HepG2 (cell line): ENCODE data around the gene LENG1. TPM values are rescaled to one million over a fixed set of nuclear protein-coding genes. Genes with fewer than 3 reads are reported as not detected.

ENCODE experiments used
- AFF4 ChIP-seq: sonication (generic); formaldehyde crosslinking; IDR thresholded peaks from 2 replicates; pipeline ENCODE4 v1.4.0; 2020; ENCODE audit warnings: missing genetic modification reagents
- GABPB1 ChIP-seq: IDR thresholded peaks from 2 replicates; pipeline ENCODE4 v1.6.1; 2016; ENCODE audit warnings: mild to moderate bottlenecking, missing genetic modification reagents, moderate library complexity, missing compliant biosample characterization
- HINFP ChIP-seq: sonication (generic); formaldehyde crosslinking; IDR thresholded peaks from 2 replicates; pipeline ENCODE4 v1.4.0; 2020; ENCODE audit warnings: low read depth, mild to moderate bottlenecking, missing genetic modification reagents
- HMG20A ChIP-seq: IDR thresholded peaks from 2 replicates; pipeline ENCODE4 v1.6.1; 2016; ENCODE audit warnings: borderline replicate concordance
- KDM2A ChIP-seq: sonication (generic); formaldehyde crosslinking; IDR thresholded peaks from 2 replicates; pipeline ENCODE4 v1.4.0; 2020; ENCODE audit warnings: low read depth, missing genetic modification reagents, borderline replicate concordance
- MLXIP ChIP-seq: sonication (generic); formaldehyde crosslinking; IDR thresholded peaks from 2 replicates; pipeline ENCODE4 v1.9.0; 2021; ENCODE audit warnings: missing genetic modification reagents, borderline replicate concordance
- MNT ChIP-seq: fragments of 450-650 bp; IDR thresholded peaks from 2 replicates; pipeline ENCODE4 v1.6.1; 2016
- MZF1 ChIP-seq: sonication (generic); formaldehyde crosslinking; IDR thresholded peaks from 2 replicates; pipeline ENCODE4 v1.8.1; 2023; ENCODE audit warnings: mild to moderate bottlenecking, missing genetic modification reagents, borderline replicate concordance
- PRDM10 ChIP-seq: sonication (generic); formaldehyde crosslinking; IDR thresholded peaks from 2 replicates; pipeline ENCODE4 v1.4.0; 2020; ENCODE audit warnings: low read depth, missing genetic modification reagents
- REPIN1 ChIP-seq: sonication (generic); formaldehyde crosslinking; IDR thresholded peaks from 2 replicates; pipeline ENCODE4 v1.8.0; 2022; ENCODE audit warnings: missing genetic modification reagents, low read depth, mild to moderate bottlenecking, borderline replicate concordance
- SIN3A ChIP-seq: IDR thresholded peaks from 2 replicates; pipeline ENCODE4 v1.6.1; 2011; ENCODE audit warnings: low read depth, mild to moderate bottlenecking, control low read depth, low read length, borderline replicate concordance
- SP4 ChIP-seq: sonication (generic); formaldehyde crosslinking; IDR thresholded peaks from 2 replicates; pipeline ENCODE4 v1.8.1; 2023; ENCODE audit warnings: mild to moderate bottlenecking, missing genetic modification reagents
- SPEN ChIP-seq: sonication (generic); formaldehyde crosslinking; IDR thresholded peaks from 2 replicates; pipeline ENCODE4 v1.5.1; 2020; ENCODE audit warnings: low read depth, mild to moderate bottlenecking, missing genetic modification reagents
- polyA plus RNA-seq, 8 experiments: library from polyadenylated mRNA; depleted of rRNA in 3 of 8; stranded (reverse) in 7 of 8; unstranded in 1 of 8; fragments of >200 nt; fragmentation: Illumina TruSeq in 4 of 8; extraction: Trizol in 4 of 8; gene quantifications; 2 replicates each; pipeline versions ENCODE4 v1.2.1 to v1.2.3, GENCODE V29; 2011 to 2016; ENCODE audit warnings: low read depth in 4 of 8, missing spikeins in 1 of 8, mixed read lengths in 1 of 8; ENCODE audit not compliant: insufficient read depth in 1 of 8
- total RNA-seq, 5 experiments: library from RNA; depleted of rRNA; stranded (reverse); fragments of >200 nt; fragmentation: Illumina TruSeq; extraction: Trizol; gene quantifications; 2 replicates each; pipeline ENCODE4 v1.2.3, GENCODE V29; 2016; ENCODE audit warnings: low read depth in 1 of 5

The LENG1 gene
- total and polyA plus RNA-seq, 2 of the 13 experiments (the other 11 are each of a cell fraction or from before 2014, with no cell fraction given): 1.8 to 3.8 TPM

GRCh38 chr19:54136864-54137698, 22.4 kb downstream of the LENG1 start (continued):
- TF ChIP-seq AFF4 (CRISPR knock-in tag) (no peak), SPEN (peak; percentile 35; the same call in 1 of the 2 replicates), KDM2A (peak; percentile 25; the same call in 1 of the 2 replicates), GABPB1 (CRISPR knock-in tag) (peak; percentile 77; the same call in 1 of the 2 replicates), SP4 (CRISPR knock-in tag) (peak; percentile 99), HINFP (peak; percentile 95), SIN3A (peak; percentile 83; the same call in 1 of the 2 replicates), PRDM10 (CRISPR knock-in tag) (peak; percentile 16; the same call in 1 of the 2 replicates), HMG20A (CRISPR knock-in tag) (no peak), MZF1 (no peak), MLXIP (CRISPR knock-in tag) (no peak), REPIN1 (CRISPR knock-in tag) (peak; percentile 69; the same call in 1 of the 2 replicates), MNT (peak; percentile 67)
